ENCODE data around the gene THSD4. TPM values are rescaled to one million over a fixed set of nuclear protein-coding genes. Genes with fewer than 3 reads are reported as not detected.

Gene THSD4
- total and polyA plus RNA-seq, 8 donors = 15.7 to 43.3 (median 19.1) TPM

DNA sequence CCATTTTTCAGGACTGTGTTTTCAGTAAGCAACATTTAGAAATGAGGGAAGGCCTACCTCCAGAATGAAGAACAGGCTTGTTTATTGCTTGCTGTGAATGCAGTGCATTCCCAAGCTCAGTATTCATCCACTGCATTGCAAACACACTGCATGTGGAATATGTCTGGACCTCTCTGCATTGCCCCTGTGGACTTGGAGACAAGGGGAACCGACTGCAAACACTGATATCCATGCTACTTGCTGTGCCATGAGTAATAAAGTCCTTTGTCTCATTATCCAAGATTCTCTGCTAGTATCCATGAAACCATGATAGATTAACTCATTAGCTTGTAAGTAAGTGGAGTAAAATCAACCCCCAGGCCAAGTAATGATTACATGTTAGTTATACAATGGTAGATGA, 393.9 kb downstream of the THSD4 start:
- no peak overlapping the region for H3K4me3 ChIP-seq
- DNase-seq = no peak
- no peaks in the 10 kb centered on the region for H3K27me3 ChIP-seq
- H3K4me1 ChIP-seq = no peaks in the 10 kb centered on the region
- no peak for ATAC-seq
- no peaks in the 10 kb centered on the region for H3K36me3 ChIP-seq
- TF ChIP-seq CTCF (IDR thresholded peaks at IDR 0.05) = no peak
- intact Hi-C loops (cut with DNase I) = no loop called here
- no peak overlapping the region for H3K27ac ChIP-seq
- no peaks in the 10 kb centered on the region for H3K9me3 ChIP-seq

- H3K27me3 ChIP-seq = no peaks in the 10 kb centered on the region
- no peak overlapping the region for H3K27ac ChIP-seq
- no peak for ATAC-seq
- H3K4me1 ChIP-seq = no peaks in the 10 kb centered on the region
- no peak for DNase-seq
- no peak overlapping the region for H3K4me3 ChIP-seq
- H3K9me3 ChIP-seq = no peaks in the 10 kb centered on the region
- intact Hi-C loops (cut with DNase I) = no loop called here
- no peak for TF ChIP-seq CTCF (IDR thresholded peaks at IDR 0.05)
- no peaks in the 10 kb centered on the region for H3K36me3 ChIP-seq
Measured at GRCh38 chr15:71510763-71511162, 395.5 kb downstream of the THSD4 start.

GRCh38 chr15:71511796-71512681, 396.8 kb downstream of the THSD4 start:
- intact Hi-C loops (cut with DNase I) = no loop called here
- H3K4me3 ChIP-seq = no peak overlapping the region
- no peaks in the 10 kb centered on the region for H3K9me3 ChIP-seq
- H3K27me3 ChIP-seq = no peaks in the 10 kb centered on the region
- no peak for TF ChIP-seq CTCF (IDR thresholded peaks at IDR 0.05)
- H3K27ac ChIP-seq = no peak overlapping the region
- H3K36me3 ChIP-seq = no peaks in the 10 kb centered on the region
- DNase-seq (no peak), ATAC-seq (peak; percentile 30)
- H3K4me1 ChIP-seq = no peaks in the 10 kb centered on the region

GRCh38 chr15:71512682-71513006, 397.4 kb downstream of the THSD4 start:
- H3K36me3 ChIP-seq = no peaks in the 10 kb centered on the region
- intact Hi-C loops (cut with DNase I) = no loop called here
- no peaks in the 10 kb centered on the region for H3K27me3 ChIP-seq
- peak in 1 of 4 donors; percentile 22 for DNase-seq
- no peak overlapping the region for H3K27ac ChIP-seq
- no peak overlapping the region for H3K4me3 ChIP-seq
- no peaks in the 10 kb centered on the region for H3K9me3 ChIP-seq
- H3K4me1 ChIP-seq = no peaks in the 10 kb centered on the region
- TF ChIP-seq CTCF (IDR thresholded peaks at IDR 0.05) = no peak
- peak; percentile 14 for ATAC-seq

GRCh38 chr15:71515375-71516186, 400.3 kb downstream of the THSD4 start:
- Histone ChIP-seq H3K27me3 (no peaks in the 10 kb centered on the region), H3K27ac (peak overlapping the region in 1 of 2 donors; percentile 9), H3K9me3 (no peaks in the 10 kb centered on the region), H3K4me1 (no peaks in the 10 kb centered on the region), H3K4me3 (no peak overlapping the region), H3K36me3 (no peaks in the 10 kb centered on the region)
- DNase-seq (no peak), ATAC-seq (peak; percentile 64)
- TF ChIP-seq CTCF (IDR thresholded peaks at IDR 0.05) = no peak
- intact Hi-C loops (cut with DNase I) = no loop called here
